ENCODE data around the gene WDR81. TPM values are rescaled to one million over a fixed set of nuclear protein-coding genes. Genes with fewer than 3 reads are reported as not detected.

Gene WDR81
- polyA plus RNA-seq, 1 donor, result 14.4 TPM

- DNase-seq, result no peak
Observed at GRCh38 chr17:1782171-1782567, 57.7 kb downstream of the WDR81 start.

DNA sequence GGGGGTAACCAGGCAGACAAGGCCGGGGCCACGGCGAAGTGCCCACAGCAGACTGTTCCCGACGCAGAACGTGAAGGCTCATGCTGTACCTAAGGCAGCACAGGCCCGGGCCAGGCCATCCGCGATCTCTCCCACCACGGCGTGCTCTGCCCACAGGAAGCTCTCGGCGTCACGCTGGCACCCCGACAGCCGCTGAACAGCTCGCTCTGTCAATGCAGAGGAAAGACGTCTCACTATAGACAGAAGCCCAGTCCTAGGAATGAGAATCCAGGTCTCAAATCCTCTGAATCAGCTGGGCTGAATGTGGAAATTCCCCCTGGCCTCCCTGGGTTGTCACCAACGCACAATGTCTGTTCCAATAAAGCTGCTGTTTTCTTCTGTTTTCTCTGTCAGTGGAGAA is 58.8 kb downstream of the WDR81 start:
- DNase-seq, result no peak

DNA sequence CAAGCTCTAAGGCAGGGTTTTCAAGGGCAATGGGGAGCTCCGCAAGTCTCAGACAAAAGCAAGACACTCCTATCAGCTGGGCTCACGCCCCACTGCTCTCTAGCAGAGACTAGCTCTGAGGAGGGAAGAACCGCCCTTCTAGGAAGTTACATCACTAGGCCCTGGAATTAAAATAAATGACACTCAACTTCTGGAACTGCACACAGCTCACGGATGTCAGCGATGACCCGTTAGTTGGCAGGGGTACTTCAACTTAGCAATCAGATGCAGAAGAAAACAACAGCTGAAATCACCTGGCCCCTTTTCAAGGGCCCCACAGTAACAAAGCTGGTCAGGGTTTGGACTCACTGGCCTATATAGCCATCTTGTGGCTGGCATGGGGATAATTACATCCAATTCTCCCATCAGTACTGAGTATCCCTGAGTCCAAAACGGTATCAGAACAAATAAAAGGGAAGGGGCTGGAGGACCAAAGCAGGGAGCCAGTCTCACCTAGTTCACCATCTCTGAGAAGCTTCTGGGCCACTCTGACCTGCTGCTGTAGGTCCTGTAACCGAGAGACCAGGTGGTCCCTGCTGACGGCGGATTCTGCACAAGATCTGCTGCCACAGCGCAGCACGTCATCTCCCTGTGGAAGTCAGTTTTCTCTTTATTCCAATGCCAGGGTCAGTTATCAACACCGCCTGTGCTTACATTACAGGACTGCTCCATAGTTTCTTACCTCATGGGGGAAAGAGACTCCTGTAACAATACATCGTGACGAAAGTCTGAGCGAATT is 59.5 kb downstream of the WDR81 start:
- peak; percentile 48 for DNase-seq

GRCh38 chr17:1785930-1786329 is 61.4 kb downstream of the WDR81 start:
- no peak for DNase-seq

DNA sequence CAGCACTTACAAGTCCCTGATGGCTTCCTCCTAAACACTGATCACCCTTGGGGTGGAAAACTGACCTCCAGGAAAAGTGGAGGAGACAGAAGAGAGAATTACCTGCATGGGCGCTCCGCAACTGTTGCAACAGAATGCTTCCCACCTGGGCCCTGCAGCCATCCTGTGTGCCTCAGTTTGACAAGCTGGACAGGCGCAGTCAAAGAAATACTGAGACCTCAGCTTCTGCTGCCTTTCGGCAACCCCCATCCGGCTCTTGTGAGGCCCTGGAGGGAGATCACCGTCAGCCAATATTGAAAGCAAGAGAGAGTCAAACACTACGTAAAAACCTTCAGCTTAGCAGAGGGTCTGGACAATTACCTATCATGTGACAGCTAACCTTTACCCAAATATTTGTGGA is 62.2 kb downstream of the WDR81 start:
- DNase-seq, result no peak

- DNase-seq, result no peak
Observed at GRCh38 chr17:1787301-1787902, 62.9 kb downstream of the WDR81 start.

Other genes starting within 250 kb of the WDR81 start
- 61.1 TPM for gene MYO1C, start 232.0 kb upstream of the WDR81 start, polyA plus RNA-seq (ENCODE audit: insufficient read length)
- 19.0 TPM for gene INPP5K, start 208.1 kb upstream of the WDR81 start, polyA plus RNA-seq (ENCODE audit: insufficient read length)
- 87.8 TPM for gene PITPNA, start 161.9 kb upstream of the WDR81 start, polyA plus RNA-seq (ENCODE audit: insufficient read length)
- 27.1 TPM for gene SLC43A2, start 95.9 kb upstream of the WDR81 start, polyA plus RNA-seq (ENCODE audit: insufficient read length)
- 6.3 TPM for gene SCARF1, start 79.0 kb upstream of the WDR81 start, polyA plus RNA-seq (ENCODE audit: insufficient read length)
- 2.8 TPM for gene RILP, start 74.8 kb upstream of the WDR81 start, polyA plus RNA-seq (ENCODE audit: insufficient read length)
- gene PRPF8, start 39.8 kb upstream of the WDR81 start, polyA plus RNA-seq (ENCODE audit: insufficient read length), result 360 TPM
- gene TLCD2, start 14.3 kb upstream of the WDR81 start, polyA plus RNA-seq (ENCODE audit: insufficient read length), result 6.7 TPM
- gene SERPINF2, start 18.2 kb downstream of the WDR81 start, polyA plus RNA-seq (ENCODE audit: insufficient read length), result 68.8 TPM
- 169 TPM for gene SERPINF1, start 37.4 kb downstream of the WDR81 start, polyA plus RNA-seq (ENCODE audit: insufficient read length)
- 22.3 TPM for gene SMYD4, start 105.2 kb downstream of the WDR81 start, polyA plus RNA-seq (ENCODE audit: insufficient read length)
- 127 TPM for gene RPA1, start 105.3 kb downstream of the WDR81 start, polyA plus RNA-seq (ENCODE audit: insufficient read length)